GM06990 (cell line): ENCODE measurements around the gene ZNFX1.
"Not testable (repeated sequence)": the region's sequence is repeated elsewhere in the genome, so short reads cannot be mapped to it uniquely, and the experiment has no call there.

Experiments
- DNase-seq: peaks from one replicate; pipeline ENCODE4 v3.0.0-alpha.2; 2011; ENCODE audit not compliant: insufficient read length; ENCODE audit errors: extremely low read depth
- H3K27me3 ChIP-seq: replicated peaks from 2 replicates; pipeline ENCODE4 v1.6.0; 2011; ENCODE audit warnings: low read length; ENCODE audit not compliant: control insufficient read depth, insufficient read depth
- H3K36me3 ChIP-seq: 2 replicates; pipeline ENCODE4 v1.5.1; 2011; ENCODE audit warnings: low read length; ENCODE audit not compliant: control insufficient read depth, insufficient read depth
- H3K4me3 ChIP-seq: replicated peaks from 2 replicates; pipeline ENCODE4 v1.5.1; 2011; ENCODE audit warnings: low read depth, mild to moderate bottlenecking, control low read depth, low read length
- CTCF ChIP-seq: IDR thresholded peaks from 2 replicates; pipeline ENCODE4 v1.5.1; 2011; ENCODE audit warnings: low read length, control low read depth, mild to moderate bottlenecking, inconsistent platforms; ENCODE audit not compliant: insufficient read depth, poor library complexity, severe bottlenecking

Gene ZNFX1

GRCh38 chr20:49303065-49303552 lies 25.3 kb upstream of the ZNFX1 start:
- DNase-seq, result no peak
- TF ChIP-seq CTCF, result no peak
- no peaks in the 10 kb centered on the region for H3K27me3 ChIP-seq
- no peaks in the 10 kb centered on the region for H3K36me3 ChIP-seq
- no peak overlapping the region for H3K4me3 ChIP-seq

- Histone ChIP-seq H3K4me3 (no peak overlapping the region), H3K27me3 (no peaks in the 10 kb centered on the region), H3K36me3 (no peaks in the 10 kb centered on the region; the same call in 1 of the 2 replicates)
- TF ChIP-seq CTCF, result no peak
- DNase-seq, result no peak
Observed at GRCh38 chr20:49297605-49298530, 20.0 kb upstream of the ZNFX1 start.

- not testable (repeated sequence) for H3K36me3 ChIP-seq, H3K4me3 ChIP-seq, H3K27me3 ChIP-seq, DNase-seq
Observed at GRCh38 chr20:49294002-49294654, 16.3 kb upstream of the ZNFX1 start.

GRCh38 chr20:49293122-49293521 lies 15.3 kb upstream of the ZNFX1 start:
- no peak overlapping the region for H3K4me3 ChIP-seq
- TF ChIP-seq CTCF, result no peak
- peaks cover 16% of the 10 kb centered on the region for H3K36me3 ChIP-seq
- no peak for DNase-seq
- H3K27me3 ChIP-seq, result no peaks in the 10 kb centered on the region

GRCh38 chr20:49292010-49292409 lies 14.2 kb upstream of the ZNFX1 start:
- Histone ChIP-seq H3K4me3 (no peak overlapping the region), H3K36me3 (peaks cover 20% of the 10 kb centered on the region), H3K27me3 (no peaks in the 10 kb centered on the region)
- DNase-seq, result no peak
- TF ChIP-seq CTCF, result no peak

- DNase-seq, result no peak
- TF ChIP-seq CTCF, result no peak
- peaks cover 27% of the 10 kb centered on the region for H3K36me3 ChIP-seq
Observed at GRCh38 chr20:49291200-49291599, 13.3 kb upstream of the ZNFX1 start.

More at GRCh38 chr20:49291200-49291599, 13.3 kb upstream of the ZNFX1 start:
- Histone ChIP-seq H3K4me3 (no peak overlapping the region), H3K27me3 (no peaks in the 10 kb centered on the region)
